CD4-positive, CD25-positive, alpha-beta regulatory T cell (primary cell): ENCODE data around the gene GRIK4. TPM values are rescaled to one million over a fixed set of nuclear protein-coding genes. Genes with fewer than 3 reads are reported as not detected.

ENCODE experiments used
- ATAC-seq, 2 donors: fragments of 150-1000 bp; cut with Tn5 transposase; one replicate each; pipeline ENCODE4 v1.10.0; 2021; ENCODE audit warnings: low read depth in 2 of 2, moderate number of reproducible peaks in 2 of 2, moderate library complexity in 1 of 2
- DNase-seq, 3 donors: peaks; one replicate each; pipeline versions ENCODE4 v3.0.0 to v3.0.0-alpha.2; 2012 to 2022; ENCODE audit warnings: mixed read lengths in 1 of 3
- H3K27ac ChIP-seq: one replicate; pipeline ENCODE4 v1.7.0; 2013; ENCODE audit warnings: mild to moderate bottlenecking, low read length; ENCODE audit not compliant: insufficient read depth, poor library complexity, severe bottlenecking
- H3K27me3 ChIP-seq: one replicate; pipeline ENCODE4 v1.7.0; 2013; ENCODE audit warnings: low read length; ENCODE audit not compliant: control insufficient read depth, insufficient read depth
- H3K36me3 ChIP-seq: one replicate; pipeline ENCODE4 v1.7.0; 2013; ENCODE audit warnings: mild to moderate bottlenecking, low read length, moderate library complexity; ENCODE audit not compliant: control insufficient read depth, insufficient read depth
- H3K4me1 ChIP-seq: 2 replicates; pipeline ENCODE4 v1.7.0; 2013; ENCODE audit warnings: mild to moderate bottlenecking, low read length; ENCODE audit not compliant: insufficient read depth, control insufficient read depth, poor library complexity, severe bottlenecking
- H3K4me3 ChIP-seq: one replicate; pipeline ENCODE4 v1.7.0; 2013; ENCODE audit warnings: low read depth, mild to moderate bottlenecking, low read length, moderate library complexity
- H3K9me3 ChIP-seq, 2 experiments: 1 replicate in 1 of 2; 2 replicates in 1 of 2; pipeline ENCODE4 v1.7.0; 2013; ENCODE audit warnings: low read length in 2 of 2, mild to moderate bottlenecking in 1 of 2, moderate library complexity in 1 of 2; ENCODE audit not compliant: control insufficient read depth in 2 of 2
- H3K27ac Mint-ChIP-seq, 3 donors: one replicate each; pipeline ENCODE4 v1.8.0; 2020 to 2022; ENCODE audit warnings: mild to moderate bottlenecking in 3 of 3, mixed read lengths in 3 of 3, moderate library complexity in 2 of 3
- H3K27me3 Mint-ChIP-seq: one replicate; pipeline ENCODE4 v1.8.0; 2022; ENCODE audit warnings: mild to moderate bottlenecking, mixed read lengths
- H3K36me3 Mint-ChIP-seq: one replicate; pipeline ENCODE4 v1.8.0; 2020; ENCODE audit warnings: mixed read lengths
- H3K4me1 Mint-ChIP-seq, 4 donors: one replicate each; pipeline ENCODE4 v1.8.0; 2020 to 2022; ENCODE audit warnings: mixed read lengths in 4 of 4, mild to moderate bottlenecking in 1 of 4
- H3K4me3 Mint-ChIP-seq, 4 donors: one replicate each; pipeline ENCODE4 v1.8.0; 2020 to 2022; ENCODE audit warnings: mild to moderate bottlenecking in 4 of 4, mixed read lengths in 4 of 4, moderate library complexity in 3 of 4
- H3K9me3 Mint-ChIP-seq, 7 donors: one replicate each; pipeline ENCODE4 v1.8.0; 2020 to 2022; ENCODE audit warnings: mixed read lengths in 7 of 7, mild to moderate bottlenecking in 3 of 7, moderate library complexity in 2 of 7
- polyA plus RNA-seq, 4 donors: library from polyadenylated mRNA; unstranded; fragments of 300-500 nt; fragmentation: Illumina TruSeq; gene quantifications; one replicate each; pipeline ENCODE4 v1.2.3, GENCODE V29; 2021
- total RNA-seq: library from RNA; stranded (reverse); gene quantifications from one replicate; pipeline ENCODE4 v1.2.3, GENCODE V29; 2022

GRIK4 gene
- total and polyA plus RNA-seq, 5 donors from 2014 or later = not detected

DNA sequence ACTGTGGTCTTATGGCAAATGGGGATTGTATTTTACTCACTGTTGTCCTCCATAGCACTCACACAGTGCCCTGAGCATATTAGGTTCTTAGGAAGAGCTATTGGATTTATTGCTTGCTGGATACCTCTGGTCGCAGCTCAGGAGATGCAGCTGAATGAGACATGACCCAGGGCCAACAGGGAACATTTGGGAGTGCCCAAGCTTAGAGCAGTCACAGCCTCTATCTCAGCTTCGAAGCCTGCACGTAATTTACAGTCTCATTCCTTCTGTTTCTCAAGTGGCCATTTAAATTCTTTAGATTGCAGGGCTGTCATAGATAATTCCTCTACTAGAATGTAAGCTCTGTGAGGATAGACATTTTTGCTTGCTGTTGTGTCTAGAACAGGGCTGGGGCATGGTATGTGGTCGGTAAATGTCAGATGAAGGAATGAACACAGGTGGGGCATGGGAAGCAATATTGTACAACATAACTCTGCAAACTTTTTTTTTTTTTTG, 192.8 kb downstream of the GRIK4 start:
- Histone ChIP-seq H3K4me1 (no peaks in the 10 kb centered on the region), H3K4me3 (no peak overlapping the region), H3K36me3 (no peaks in the 10 kb centered on the region), H3K27ac (no peak overlapping the region), H3K9me3 (peaks cover 0 to 2% of the 10 kb centered on the region in 2 experiments), H3K27me3 (no peaks in the 10 kb centered on the region)
- Mint-ChIP-seq H3K4me1 (peaks cover 0 to 2% (median 0%) of the 10 kb centered on the region in 4 donors), H3K9me3 (peaks cover 0 to 9% (median 1%) of the 10 kb centered on the region in 7 donors), H3K36me3 (no peaks in the 10 kb centered on the region), H3K4me3 (no peak overlapping the region), H3K27me3 (peaks cover 4% of the 10 kb centered on the region), H3K27ac (no peak overlapping the region)
- no peak for DNase-seq
- no peak for ATAC-seq

DNA sequence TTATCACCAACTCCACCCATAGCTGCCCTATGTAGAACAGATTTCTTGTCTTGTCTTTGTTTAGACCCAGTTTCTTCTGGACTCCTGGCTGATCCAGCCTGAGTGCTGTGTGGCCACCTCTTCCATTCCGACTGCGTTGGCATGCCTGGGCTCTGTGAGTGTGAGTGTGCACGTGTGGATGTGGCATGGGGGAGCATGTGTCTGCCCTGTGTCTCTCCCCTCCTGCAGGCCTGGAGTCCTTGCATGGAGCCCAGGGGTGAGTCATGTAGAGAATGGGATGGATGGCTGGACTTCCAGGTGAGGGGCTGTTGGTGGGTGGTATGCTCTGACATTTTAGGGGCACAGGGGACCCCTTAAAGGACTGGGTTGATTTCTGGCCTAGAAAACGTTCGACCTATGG, 194.7 kb downstream of the GRIK4 start:
- peaks cover 0 to 2% of the 10 kb centered on the region in 2 experiments for H3K9me3 ChIP-seq
- DNase-seq = no peak
- no peak overlapping the region for H3K4me3 Mint-ChIP-seq

DNA sequence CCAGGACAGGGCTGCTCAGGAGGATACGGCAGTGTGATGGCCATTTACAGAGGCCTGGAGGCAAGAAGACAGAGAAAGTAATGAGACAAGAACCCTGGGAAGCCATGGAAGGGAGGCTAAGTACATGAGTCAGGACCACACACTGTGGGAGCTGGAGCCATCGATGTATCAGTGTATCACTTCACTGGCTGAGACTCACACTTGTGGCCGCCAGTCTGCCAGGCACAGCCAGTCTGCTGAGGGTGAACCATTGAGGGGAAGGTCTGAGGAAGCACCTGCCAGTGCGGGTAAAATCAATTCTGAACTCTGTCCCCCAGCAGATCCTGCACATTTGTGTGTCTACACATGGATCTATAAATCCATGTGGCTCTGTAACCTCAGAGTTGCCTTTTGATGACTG, 195.6 kb downstream of the GRIK4 start:
- ATAC-seq (no peak), DNase-seq (no peak)
- Histone ChIP-seq H3K9me3 (peaks cover 0 to 2% of the 10 kb centered on the region in 2 experiments), H3K27ac (no peak overlapping the region), H3K36me3 (no peaks in the 10 kb centered on the region), H3K4me1 (no peaks in the 10 kb centered on the region), H3K27me3 (no peaks in the 10 kb centered on the region), H3K4me3 (no peak overlapping the region)
- Mint-ChIP-seq H3K9me3 (peaks cover 0 to 9% (median 2%) of the 10 kb centered on the region in 7 donors), H3K27ac (no peak overlapping the region), H3K4me1 (peaks cover 0 to 2% (median 0%) of the 10 kb centered on the region in 4 donors), H3K27me3 (no peaks in the 10 kb centered on the region), H3K4me3 (no peak overlapping the region), H3K36me3 (no peaks in the 10 kb centered on the region)

More for the DNA sequence above, 194.7 kb downstream of the GRIK4 start:
- H3K4me1 Mint-ChIP-seq = peaks cover 0 to 2% (median 0%) of the 10 kb centered on the region in 4 donors
- H3K4me3 ChIP-seq = no peak overlapping the region
- H3K9me3 Mint-ChIP-seq = peaks cover 0 to 9% (median 1%) of the 10 kb centered on the region in 7 donors
- no peaks in the 10 kb centered on the region for H3K4me1 ChIP-seq
- H3K27me3 Mint-ChIP-seq = no peaks in the 10 kb centered on the region
- H3K36me3 Mint-ChIP-seq = no peaks in the 10 kb centered on the region
- H3K27ac Mint-ChIP-seq = no peak overlapping the region
- no peaks in the 10 kb centered on the region for H3K36me3 ChIP-seq
- ATAC-seq = no peak
- no peaks in the 10 kb centered on the region for H3K27me3 ChIP-seq
- H3K27ac ChIP-seq = no peak overlapping the region

DNA sequence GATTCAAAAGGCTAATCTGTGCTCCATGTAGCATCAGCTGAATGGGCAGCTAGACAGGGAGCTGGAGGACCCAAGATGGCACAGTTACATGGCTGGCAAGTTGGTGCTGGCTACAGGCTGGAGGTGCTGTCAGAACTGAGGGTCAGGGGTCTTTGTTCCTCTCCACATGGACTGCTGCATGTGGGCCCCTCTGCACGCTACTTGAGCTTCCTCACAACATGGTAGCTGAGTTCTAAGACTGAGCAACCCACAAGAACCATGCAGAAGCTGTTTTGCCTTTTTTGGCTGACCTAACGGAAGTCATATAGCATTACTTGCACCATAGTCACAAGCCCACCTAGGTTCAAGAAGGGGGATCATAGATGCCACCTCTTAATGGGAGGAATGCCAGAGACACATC, 196.1 kb downstream of the GRIK4 start:
- Histone ChIP-seq H3K9me3 (peaks cover 0 to 2% of the 10 kb centered on the region in 2 experiments), H3K27ac (no peak overlapping the region), H3K36me3 (no peaks in the 10 kb centered on the region), H3K27me3 (no peaks in the 10 kb centered on the region), H3K4me1 (no peaks in the 10 kb centered on the region), H3K4me3 (no peak overlapping the region)
- H3K4me1 Mint-ChIP-seq = no peaks in the 10 kb centered on the region
- ATAC-seq (no peak), DNase-seq (no peak)
- no peak overlapping the region for H3K27ac Mint-ChIP-seq
- no peaks in the 10 kb centered on the region for H3K27me3 Mint-ChIP-seq
- no peaks in the 10 kb centered on the region for H3K36me3 Mint-ChIP-seq
- no peak overlapping the region for H3K4me3 Mint-ChIP-seq
- H3K9me3 Mint-ChIP-seq = peaks cover 0 to 9% (median 2%) of the 10 kb centered on the region in 7 donors

DNA sequence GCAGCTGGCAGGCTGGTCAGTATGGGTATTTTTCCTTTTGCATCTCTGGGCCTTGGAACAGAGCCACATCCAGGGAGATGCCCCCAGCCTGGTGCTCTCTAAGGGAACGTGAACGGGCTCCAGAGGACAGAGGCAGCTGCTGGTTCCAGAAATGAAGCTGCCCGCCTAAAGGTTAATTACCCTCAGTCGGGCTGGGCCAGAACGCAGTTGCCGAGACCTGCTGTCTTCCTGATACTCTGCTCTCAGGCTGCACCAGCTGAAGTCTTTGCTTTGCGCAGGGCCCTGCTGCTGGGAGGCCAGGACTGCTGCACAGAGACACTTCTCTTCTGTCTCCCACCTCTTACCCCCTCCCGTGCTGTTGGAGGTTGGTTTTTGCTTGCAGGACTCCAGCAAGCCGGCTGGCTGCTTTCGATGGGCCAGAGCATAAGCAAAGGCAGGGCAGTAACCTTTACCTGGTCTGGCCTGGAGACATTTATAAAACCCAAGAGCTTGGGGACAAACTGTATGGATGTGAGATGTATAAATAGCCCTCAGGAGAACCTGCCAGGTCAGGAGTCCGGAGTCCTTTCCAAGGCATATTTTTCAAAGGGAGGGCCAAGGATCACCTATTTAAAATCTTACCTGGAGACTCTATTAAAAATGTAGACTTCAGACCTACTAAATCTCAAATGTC, 197.1 kb downstream of the GRIK4 start:
- Histone ChIP-seq H3K9me3 (peaks cover 0 to 2% of the 10 kb centered on the region in 2 experiments), H3K4me3 (no peak overlapping the region), H3K27ac (no peak overlapping the region), H3K36me3 (no peaks in the 10 kb centered on the region), H3K27me3 (no peaks in the 10 kb centered on the region), H3K4me1 (no peaks in the 10 kb centered on the region)
- Mint-ChIP-seq H3K9me3 (peaks cover 0 to 9% (median 2%) of the 10 kb centered on the region in 7 donors), H3K36me3 (no peaks in the 10 kb centered on the region), H3K4me1 (no peaks in the 10 kb centered on the region), H3K27me3 (no peaks in the 10 kb centered on the region), H3K4me3 (no peak overlapping the region), H3K27ac (no peak overlapping the region)
- DNase-seq (no peak), ATAC-seq (no peak)

DNA sequence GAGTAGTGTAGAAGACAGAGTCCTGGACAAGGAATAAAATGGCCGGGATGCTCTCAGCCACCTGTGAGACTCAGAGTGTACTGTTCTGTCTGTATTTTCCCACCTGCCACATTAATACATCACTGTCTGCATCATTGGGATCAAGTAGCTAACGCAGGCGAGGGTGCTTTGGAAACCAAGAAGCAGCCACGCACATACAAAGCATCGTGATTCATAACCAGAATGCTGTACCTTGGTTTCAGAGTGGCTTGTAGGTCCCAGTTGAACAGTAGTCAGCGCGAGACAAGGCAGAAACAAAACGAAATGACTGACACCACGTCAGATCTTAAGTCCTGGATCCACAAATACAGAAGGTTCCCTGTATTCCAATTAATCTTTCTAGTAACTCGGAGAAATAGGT, 198.3 kb downstream of the GRIK4 start:
- Mint-ChIP-seq H3K4me3 (no peak overlapping the region), H3K27ac (no peak overlapping the region), H3K4me1 (no peaks in the 10 kb centered on the region), H3K27me3 (peaks cover 6% of the 10 kb centered on the region), H3K36me3 (no peaks in the 10 kb centered on the region), H3K9me3 (peaks cover 0 to 9% (median 3%) of the 10 kb centered on the region in 7 donors)
- ATAC-seq (no peak), DNase-seq (no peak)
- Histone ChIP-seq H3K27ac (no peak overlapping the region), H3K27me3 (no peaks in the 10 kb centered on the region), H3K4me3 (no peak overlapping the region), H3K36me3 (no peaks in the 10 kb centered on the region), H3K4me1 (no peaks in the 10 kb centered on the region), H3K9me3 (peaks cover 0 to 2% of the 10 kb centered on the region in 2 experiments)

DNA sequence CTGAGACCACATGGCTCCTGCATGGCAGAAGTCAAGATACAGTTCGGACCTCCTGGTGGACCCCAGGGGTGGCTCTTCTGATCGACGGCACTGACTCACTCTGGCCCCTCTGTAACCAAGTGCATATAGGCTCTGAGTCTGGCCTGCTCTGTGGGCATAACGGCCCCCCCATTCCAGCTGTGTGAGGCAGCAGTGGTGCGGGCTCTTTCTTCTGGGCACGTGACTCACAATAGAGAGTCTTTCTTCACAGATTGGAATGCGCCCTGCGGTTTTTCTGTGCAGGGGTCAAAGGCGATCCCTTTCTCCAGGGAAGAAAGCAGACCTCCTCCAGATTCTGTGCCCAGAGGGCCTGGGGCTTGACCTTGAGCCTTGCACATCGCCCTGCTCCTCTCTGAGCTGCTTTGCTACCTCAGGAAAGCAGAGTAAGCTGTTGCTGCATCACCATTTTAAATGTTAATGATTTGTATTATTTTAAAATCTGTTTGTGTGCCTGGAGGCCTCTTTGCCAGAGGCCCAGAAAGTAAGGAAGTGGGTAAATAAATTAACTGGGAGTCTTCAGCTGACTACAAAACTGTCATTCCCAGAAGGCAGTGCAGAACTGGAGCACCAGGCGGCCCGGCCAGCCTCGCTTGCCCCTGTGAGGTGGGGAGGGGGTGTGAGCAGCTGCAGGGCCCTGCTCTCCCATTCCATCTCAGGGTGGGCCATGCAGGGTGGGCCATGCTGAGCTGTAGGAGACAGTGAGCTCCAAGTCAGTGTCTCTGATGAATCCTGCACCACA, 199.0 kb downstream of the GRIK4 start:
- Histone ChIP-seq H3K9me3 (peaks cover 0 to 2% of the 10 kb centered on the region in 2 experiments), H3K36me3 (no peaks in the 10 kb centered on the region), H3K4me3 (no peak overlapping the region), H3K27ac (no peak overlapping the region), H3K27me3 (no peaks in the 10 kb centered on the region), H3K4me1 (no peaks in the 10 kb centered on the region)
- Mint-ChIP-seq H3K4me1 (peaks cover 0 to 6% (median 1%) of the 10 kb centered on the region in 4 donors), H3K9me3 (peaks cover 0 to 9% (median 3%) of the 10 kb centered on the region in 7 donors), H3K27me3 (peaks cover 6% of the 10 kb centered on the region), H3K36me3 (no peaks in the 10 kb centered on the region), H3K27ac (no peak overlapping the region), H3K4me3 (no peak overlapping the region)
- no peak for ATAC-seq
- no peak for DNase-seq
